IPS-15b (cell line): ENCODE data around the gene SFMBT1.
"Not testable (repeated sequence)": the region's sequence is repeated elsewhere in the genome, so short reads cannot be mapped to it uniquely, and the experiment has no call there.

Source experiments
- H3K27me3 ChIP-seq: one replicate; pipeline ENCODE4 v1.6.1; 2013; ENCODE audit warnings: low read length; ENCODE audit not compliant: control insufficient read depth, insufficient read depth
- H3K36me3 ChIP-seq: one replicate; pipeline ENCODE4 v1.6.1; 2013; ENCODE audit warnings: low read length; ENCODE audit not compliant: control insufficient read depth, insufficient read depth
- H3K4me1 ChIP-seq: one replicate; pipeline ENCODE4 v1.6.1; 2013; ENCODE audit warnings: mild to moderate bottlenecking, low read length; ENCODE audit not compliant: control insufficient read depth, insufficient read depth
- H3K4me3 ChIP-seq: one replicate; pipeline ENCODE4 v1.5.1; 2013; ENCODE audit warnings: low read depth, low read length
- H3K9ac ChIP-seq: one replicate; pipeline ENCODE4 v1.6.1; 2013; ENCODE audit warnings: low read depth, mild to moderate bottlenecking, low read length
- H3K9me3 ChIP-seq: one replicate; pipeline ENCODE4 v1.6.1; 2013; ENCODE audit warnings: mild to moderate bottlenecking, low read length; ENCODE audit not compliant: control insufficient read depth, insufficient read depth

SFMBT1 gene

DNA sequence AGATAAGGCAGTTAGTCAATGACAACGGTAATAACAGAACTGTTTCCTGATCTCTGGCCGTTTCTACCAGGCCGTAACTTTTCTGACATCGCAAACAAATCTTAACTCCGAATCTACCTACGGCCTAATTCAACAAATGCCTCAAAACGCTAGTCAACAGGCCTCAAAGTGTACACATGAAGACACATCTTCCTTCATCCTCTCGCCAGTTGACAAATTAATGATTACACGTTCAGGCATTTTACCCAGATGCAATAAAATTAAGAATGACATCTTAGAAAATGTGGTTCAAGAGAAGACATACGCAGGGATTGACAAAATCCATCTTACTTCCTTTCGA is 1.5 kb downstream of the SFMBT1 start:
- no peak overlapping the region for H3K9ac ChIP-seq

DNA sequence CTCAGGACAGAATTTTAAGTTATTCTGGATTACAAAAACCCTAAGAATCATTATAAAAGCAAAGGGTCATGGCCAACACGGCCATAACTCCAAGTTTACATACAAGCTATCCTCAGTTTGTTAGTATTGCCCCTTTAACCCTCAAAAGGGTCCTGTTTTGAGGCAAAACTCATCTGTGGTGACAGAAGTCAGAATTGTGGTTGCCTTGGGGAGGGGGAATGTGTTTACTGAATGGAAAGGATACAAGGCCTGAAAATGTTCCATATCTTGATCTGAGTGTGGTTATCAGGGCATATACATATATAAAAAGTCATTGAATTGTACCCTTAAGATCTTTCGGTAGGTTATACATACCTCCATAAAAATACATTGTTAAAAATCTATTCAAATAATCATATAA is 2.1 kb downstream of the SFMBT1 start:
- no peak overlapping the region for H3K9ac ChIP-seq
- no peak overlapping the region for H3K4me3 ChIP-seq
- H3K4me1 ChIP-seq: no peaks in the 10 kb centered on the region

More for the DNA sequence above, 1.5 kb downstream of the SFMBT1 start:
- H3K27me3 ChIP-seq: peaks cover 32% of the 10 kb centered on the region
- H3K36me3 ChIP-seq: no peaks in the 10 kb centered on the region
- H3K4me3 ChIP-seq: peak overlapping the region; percentile 74
- H3K4me1 ChIP-seq: no peaks in the 10 kb centered on the region
- no peaks in the 10 kb centered on the region for H3K9me3 ChIP-seq

DNA sequence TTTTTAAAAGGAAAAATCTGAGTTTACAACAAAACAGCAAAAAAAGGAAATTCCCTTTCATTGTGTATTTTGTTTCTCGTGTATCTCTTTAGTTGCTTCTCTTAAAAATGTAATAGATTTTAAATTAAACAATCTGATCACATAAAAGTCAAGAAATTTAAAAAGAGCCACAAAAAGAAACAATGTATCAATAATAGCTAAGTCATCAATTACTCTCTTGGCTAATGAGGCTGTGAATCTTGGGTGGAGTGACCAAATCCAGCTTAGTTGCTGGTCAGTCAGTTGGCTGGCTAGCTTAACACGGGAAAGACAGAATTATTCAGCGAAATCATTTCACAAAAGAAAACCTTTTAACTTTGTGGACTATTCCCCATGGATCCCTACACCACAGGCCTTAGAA is 3.2 kb downstream of the SFMBT1 start:
- H3K4me3 ChIP-seq: no peak overlapping the region
- no peaks in the 10 kb centered on the region for H3K9me3 ChIP-seq
- no peak overlapping the region for H3K9ac ChIP-seq
- no peaks in the 10 kb centered on the region for H3K36me3 ChIP-seq
- no peaks in the 10 kb centered on the region for H3K4me1 ChIP-seq
- H3K27me3 ChIP-seq: peaks cover 26% of the 10 kb centered on the region

More for the DNA sequence above, 2.1 kb downstream of the SFMBT1 start:
- H3K36me3 ChIP-seq: no peaks in the 10 kb centered on the region
- no peaks in the 10 kb centered on the region for H3K9me3 ChIP-seq
- peaks cover 31% of the 10 kb centered on the region for H3K27me3 ChIP-seq

DNA sequence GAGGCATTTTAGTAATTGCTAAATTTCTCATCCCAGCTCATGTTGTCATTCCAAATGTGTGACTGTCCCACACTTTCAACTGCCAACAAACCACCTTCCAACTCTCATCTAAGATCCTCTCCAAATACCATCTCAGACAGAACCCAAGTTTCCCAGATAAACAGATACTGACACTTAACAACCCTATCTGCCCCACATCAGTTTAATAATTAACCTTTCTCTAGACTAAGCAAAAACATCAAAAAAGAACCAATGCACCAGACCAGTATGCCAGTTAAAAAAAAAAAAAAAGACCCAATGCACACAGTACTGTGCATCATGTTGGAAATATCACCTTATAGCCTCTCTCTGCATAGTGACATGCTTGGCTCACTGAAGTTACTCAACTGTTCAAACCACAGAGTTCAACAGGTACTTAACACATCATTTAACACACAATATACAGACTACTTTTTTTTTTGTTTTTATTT is 5.5 kb downstream of the SFMBT1 start:
- Histone ChIP-seq H3K36me3 (no peaks in the 10 kb centered on the region), H3K4me1 (no peaks in the 10 kb centered on the region), H3K4me3 (no peak overlapping the region), H3K9ac (no peak overlapping the region), H3K9me3 (no peaks in the 10 kb centered on the region), H3K27me3 (peaks cover 17% of the 10 kb centered on the region)

DNA sequence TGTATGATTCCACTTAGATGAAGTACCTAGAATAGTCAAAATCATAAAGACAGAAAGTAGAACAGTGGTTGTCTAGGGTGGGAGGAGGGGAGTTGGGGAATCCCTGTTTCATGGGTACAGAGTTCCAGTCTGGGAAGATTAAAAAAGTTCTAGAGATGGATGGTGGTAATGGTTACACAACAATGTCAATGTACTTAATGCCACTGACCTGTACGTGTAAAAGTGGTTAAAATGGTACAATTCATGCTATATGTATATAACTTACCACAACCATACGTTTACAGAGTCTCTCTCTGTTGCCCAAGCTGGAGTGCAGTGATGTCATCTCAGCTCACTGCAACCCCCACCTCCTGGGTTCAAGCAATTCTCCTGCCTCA is 6.5 kb downstream of the SFMBT1 start:
- H3K27me3 ChIP-seq: peaks cover 14% of the 10 kb centered on the region
- H3K4me1 ChIP-seq: no peaks in the 10 kb centered on the region
- H3K9ac ChIP-seq: no peak overlapping the region
- no peaks in the 10 kb centered on the region for H3K9me3 ChIP-seq
- no peaks in the 10 kb centered on the region for H3K36me3 ChIP-seq
- H3K4me3 ChIP-seq: no peak overlapping the region

DNA sequence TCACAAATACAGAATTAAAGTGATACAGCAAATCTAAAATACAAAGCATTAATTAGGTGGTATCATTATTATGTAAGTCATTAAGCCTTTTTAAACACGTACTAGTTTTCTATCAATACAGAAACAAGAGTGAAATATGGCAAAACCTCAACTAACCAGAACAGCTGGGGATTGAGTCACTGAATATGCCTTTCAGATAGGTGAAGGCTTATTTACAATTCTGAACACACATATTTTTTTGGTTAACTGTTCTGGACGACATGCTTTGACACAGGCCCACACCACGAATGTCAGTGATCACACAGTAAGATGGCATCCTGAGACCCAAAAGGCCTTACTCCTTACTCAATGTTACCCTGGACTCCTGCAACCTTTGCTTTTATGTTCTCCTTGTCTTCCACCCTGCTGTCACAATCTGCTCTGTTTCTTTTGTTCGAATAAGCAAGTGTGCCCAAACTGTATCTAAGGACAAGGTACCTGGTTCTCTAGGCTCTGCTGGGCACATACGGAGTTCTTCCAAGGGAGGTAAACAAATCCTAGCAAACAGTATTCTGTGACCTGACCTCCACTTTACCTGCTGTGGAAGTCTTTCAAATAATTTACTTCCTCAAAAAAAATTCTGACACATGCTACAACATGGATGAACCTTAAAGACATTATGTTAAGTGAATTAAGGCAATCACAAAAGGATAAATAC is 7.0 kb downstream of the SFMBT1 start:
- Histone ChIP-seq H3K4me1 (no peaks in the 10 kb centered on the region), H3K4me3 (no peak overlapping the region), H3K9me3 (no peaks in the 10 kb centered on the region), H3K27me3 (peaks cover 8% of the 10 kb centered on the region), H3K9ac (no peak overlapping the region), H3K36me3 (no peaks in the 10 kb centered on the region)

DNA sequence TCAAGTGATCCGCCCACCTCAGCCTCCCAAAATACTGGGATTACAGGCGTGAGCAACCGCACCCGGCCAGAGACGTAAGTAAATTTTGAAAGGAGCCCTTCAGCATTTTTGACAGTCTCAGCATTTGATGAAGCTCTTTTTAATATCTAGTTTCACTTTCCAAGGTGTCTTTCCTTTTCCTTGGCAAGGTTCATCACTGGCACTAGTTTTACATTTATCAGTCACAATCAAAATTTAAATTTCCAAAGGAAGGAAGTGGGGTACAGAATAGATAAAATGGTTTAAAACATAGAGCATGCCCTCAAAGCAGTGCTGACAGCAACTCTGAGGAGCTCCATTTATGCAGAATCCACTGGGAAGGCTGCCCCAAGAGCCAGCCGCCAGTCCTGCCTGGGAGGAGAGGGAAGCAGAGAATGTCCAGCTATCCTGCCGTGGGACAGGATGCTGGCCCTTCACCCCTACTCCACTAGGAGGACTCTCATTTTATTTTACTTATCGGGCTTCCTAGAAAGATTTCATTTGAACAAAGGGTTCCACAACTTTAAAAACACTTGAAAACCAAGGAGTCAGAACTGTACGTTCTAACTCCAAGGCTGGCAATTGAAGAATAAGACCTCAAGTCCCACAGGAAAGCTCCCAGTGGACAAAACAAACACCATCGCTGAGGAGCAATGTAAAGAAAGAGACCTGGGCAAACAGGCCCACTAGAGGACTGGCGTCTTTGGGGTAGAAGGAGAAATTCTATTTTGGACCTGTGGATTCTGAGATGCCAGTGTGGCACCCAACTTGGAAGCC is 9.9 kb downstream of the SFMBT1 start:
- H3K27me3 ChIP-seq: no peaks in the 10 kb centered on the region
- H3K9ac ChIP-seq: no peak overlapping the region
- H3K4me1 ChIP-seq: no peaks in the 10 kb centered on the region
- H3K9me3 ChIP-seq: no peaks in the 10 kb centered on the region
- no peaks in the 10 kb centered on the region for H3K36me3 ChIP-seq
- no peak overlapping the region for H3K4me3 ChIP-seq

DNA sequence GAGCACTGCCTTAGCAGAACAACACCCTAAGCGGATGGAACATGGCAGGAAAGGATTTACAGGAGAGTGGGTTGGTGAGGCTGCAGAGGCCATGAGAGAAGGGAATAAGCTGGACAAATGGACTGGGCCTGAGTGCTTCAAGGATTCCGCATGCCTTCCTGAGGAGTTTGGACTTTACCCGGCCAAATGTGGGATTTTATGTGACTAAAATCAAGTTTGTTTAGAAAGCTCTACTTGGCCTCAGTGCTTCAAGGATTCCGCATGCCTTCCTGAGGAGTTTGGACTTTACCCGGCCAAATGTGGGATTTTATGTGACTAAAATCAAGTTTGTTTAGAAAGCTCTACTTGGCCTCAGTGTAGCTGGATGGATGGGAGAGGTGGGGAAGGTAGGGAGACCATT is 10.9 kb downstream of the SFMBT1 start:
- H3K36me3 ChIP-seq, H3K9me3 ChIP-seq, H3K27me3 ChIP-seq, H3K4me3 ChIP-seq, H3K4me1 ChIP-seq, H3K9ac ChIP-seq: not testable (repeated sequence)

DNA sequence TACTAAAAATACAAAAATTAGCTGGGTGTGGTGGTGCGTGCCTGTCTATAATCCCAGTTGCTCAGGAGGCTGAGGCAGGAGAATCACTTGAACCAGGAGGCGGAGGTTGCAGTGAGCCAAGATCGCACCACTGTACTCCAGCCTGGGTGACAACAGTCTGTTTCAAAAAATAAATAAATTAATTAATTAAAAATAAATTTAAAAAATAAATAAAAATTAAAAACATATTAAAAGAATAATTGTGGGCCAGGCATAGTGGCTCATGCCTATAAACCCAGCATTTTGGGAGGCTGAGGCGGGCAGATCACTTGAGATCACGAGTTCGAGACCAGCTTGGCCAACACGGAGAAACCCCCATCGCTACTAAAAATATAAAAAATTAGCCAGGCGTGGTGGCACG is 11.5 kb downstream of the SFMBT1 start:
- not testable (repeated sequence) for H3K36me3 ChIP-seq, H3K9me3 ChIP-seq, H3K4me3 ChIP-seq, H3K27me3 ChIP-seq, H3K9ac ChIP-seq, H3K4me1 ChIP-seq

DNA sequence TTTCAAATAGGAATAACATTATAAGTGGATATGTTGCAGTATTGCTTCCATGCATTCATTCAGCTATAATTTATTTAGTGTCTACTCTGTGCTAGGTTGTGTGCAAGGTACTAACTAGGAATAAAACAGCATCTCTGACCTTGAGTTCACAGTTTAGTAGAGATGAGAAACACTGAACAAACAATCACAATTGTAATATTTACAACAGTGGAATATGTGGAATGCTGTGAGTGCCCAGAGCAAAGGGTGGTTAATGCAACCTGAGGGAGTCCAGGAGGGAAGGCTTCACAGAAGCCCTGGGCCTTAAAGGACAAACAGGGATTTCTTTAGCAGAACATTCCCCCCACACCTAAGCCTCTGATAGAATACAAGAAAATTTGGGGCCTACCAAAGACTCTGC is 13.3 kb downstream of the SFMBT1 start:
- Histone ChIP-seq H3K36me3 (no peaks in the 10 kb centered on the region), H3K9me3 (no peaks in the 10 kb centered on the region), H3K27me3 (no peaks in the 10 kb centered on the region), H3K4me1 (peaks cover 9% of the 10 kb centered on the region), H3K4me3 (no peak overlapping the region), H3K9ac (no peak overlapping the region)

DNA sequence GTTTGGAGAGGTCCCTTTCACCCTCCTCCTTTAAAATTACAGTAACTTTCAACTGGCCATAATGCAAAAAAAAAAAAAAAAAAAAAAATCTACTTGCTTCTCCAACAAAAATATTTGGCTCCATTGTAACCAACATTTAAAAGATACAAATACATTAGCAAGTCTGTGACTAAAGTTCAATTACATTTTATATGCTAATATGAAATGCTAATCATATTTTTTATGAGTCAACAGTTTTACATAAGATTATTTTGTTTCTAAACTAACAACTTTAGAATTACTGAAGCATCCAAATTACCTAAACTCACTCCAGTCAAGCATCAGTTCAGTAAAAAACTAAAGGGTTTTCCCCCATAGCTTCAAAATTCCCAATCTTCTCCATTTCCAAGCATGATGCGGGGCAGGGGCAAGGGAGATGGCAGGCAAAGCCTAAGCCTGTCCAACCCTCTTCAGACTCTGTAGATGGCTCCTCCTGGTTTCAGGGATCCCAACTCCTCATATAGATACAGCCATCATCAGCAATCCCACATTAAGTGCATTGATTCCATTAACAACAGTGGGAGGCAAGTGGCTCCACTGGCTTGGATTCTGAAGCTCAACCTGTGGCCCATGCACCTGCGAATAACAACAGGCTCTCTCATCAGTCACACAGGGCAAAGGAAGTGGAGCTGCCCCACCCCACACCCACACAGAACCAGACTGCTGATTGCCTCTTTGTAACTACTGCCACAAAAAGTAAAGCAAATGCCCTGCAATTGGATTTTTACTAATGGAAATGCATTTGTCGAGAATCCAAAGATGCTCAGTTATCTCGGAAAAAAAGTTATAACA is 15.0 kb downstream of the SFMBT1 start:
- Histone ChIP-seq H3K4me3 (no peak overlapping the region), H3K4me1 (peaks cover 9% of the 10 kb centered on the region), H3K27me3 (no peaks in the 10 kb centered on the region), H3K9me3 (no peaks in the 10 kb centered on the region), H3K36me3 (no peaks in the 10 kb centered on the region), H3K9ac (no peak overlapping the region)
